Heart left ventricle (tissue), 16 donors: ENCODE results near the gene ACOT4. TPM values are rescaled to one million over a fixed set of nuclear protein-coding genes. Genes with fewer than 3 reads are reported as not detected.

Source experiments
- ATAC-seq, 4 donors: fragments of 200-7000 bp; cut with Tn5 transposase; one replicate each; pipeline ENCODE4 v1.9.1; 2020 to 2022; ENCODE audit warnings: moderate library complexity in 4 of 4, mild to moderate bottlenecking in 3 of 4, moderate number of reproducible peaks in 1 of 4
- DNase-seq, 5 donors: peaks; one replicate each; pipeline ENCODE4 v3.0.0-alpha.2; 2020
- H3K27ac ChIP-seq, 12 donors: fragments of 200-600 bp; sonication (generic) in 4 of 12; one replicate each; pipeline versions ENCODE4 v1.5.0 to v1.8.0; 2016 to 2022; ENCODE audit warnings: mild to moderate bottlenecking in 2 of 12
- H3K27me3 ChIP-seq, 9 donors: fragments of 200-600 bp; sonication (generic) in 2 of 9; one replicate each; pipeline versions ENCODE4 v1.5.1 to v1.8.0; 2016 to 2022; ENCODE audit warnings: mild to moderate bottlenecking in 3 of 9
- H3K36me3 ChIP-seq, 9 donors: fragments of 200-600 bp; sonication (generic) in 2 of 9; one replicate each; pipeline versions ENCODE4 v1.5.0 to v1.8.0; 2018 to 2022; ENCODE audit warnings: mild to moderate bottlenecking in 2 of 9
- H3K4me1 ChIP-seq, 12 donors: fragments of 200-600 bp; sonication (generic) in 4 of 12; one replicate each; pipeline versions ENCODE4 v1.5.0 to v1.8.0; 2016 to 2022; ENCODE audit warnings: mild to moderate bottlenecking in 3 of 12
- H3K4me3 ChIP-seq, 12 donors: fragments of 200-600 bp; sonication (generic) in 4 of 12; one replicate each; pipeline versions ENCODE4 v1.5.0 to v1.8.0; 2017 to 2022; ENCODE audit warnings: mild to moderate bottlenecking in 9 of 12, moderate library complexity in 4 of 12
- H3K9me3 ChIP-seq, 12 donors: fragments of 200-600 bp; sonication (generic) in 4 of 12; one replicate each; pipeline versions ENCODE4 v1.5.0 to v1.8.0; 2016 to 2022; ENCODE audit warnings: mild to moderate bottlenecking in 1 of 12
- POLR2A ChIP-seq, 2 donors: fragments of 450-650 bp; IDR thresholded peaks; one replicate each; pipeline ENCODE4 v1.6.1; 2017; ENCODE audit warnings: antibody characterized with exemption in 2 of 2, mild to moderate bottlenecking in 2 of 2, moderate library complexity in 2 of 2
- WGBS, 4 donors: extraction: QIAGEN DNeasy Blood & Tissue Kit in 2 of 4; methylation state at CpG; one replicate each; pipeline versions ENCODE4 v1.1.5 to v1.1.7; 2013 to 2018; 5-methylcytosine and 5-hydroxymethylcytosine counted together
- intact Hi-C, 10 donors: fragments of 100-400 bp; cut with DNase I; formaldehyde crosslinking; loops; one replicate each; pipeline versions ENCODE4 v1.11.1 to v1.14.2; 2022
- polyA plus RNA-seq, 2 donors: library from polyadenylated mRNA; stranded (reverse); fragments of 200-250 nt; gene quantifications; one replicate each; pipeline ENCODE4 v1.2.3, GENCODE V29; 2013
- total RNA-seq, 9 donors: library from RNA; depleted of rRNA in 2 of 9; stranded (reverse); fragments of >200 nt in 2 of 9; fragmentation: NEBNext Ultra II Directional in 3 of 9; extraction: Animal tissue kit (Norgen Biotek cat#: 25700) in 3 of 9; gene quantifications; one replicate each; pipeline versions ENCODE4 v1.1.0 to v1.2.4, GENCODE V29; 2016 to 2023
- TF ChIP-seq, protein P1 (sequence below), 12 donors: fragments of 200-600 bp; sonication (generic) in 4 of 12; IDR thresholded peaks; one replicate each; pipeline versions ENCODE4 v1.5.0 to v1.8.0; 2018 to 2022; ENCODE audit warnings: antibody characterized with exemption in 12 of 12, mild to moderate bottlenecking in 5 of 12
- donor health status: ischemic (EF 13 %, LVEDD 7.1; RV severe dilation, severe dysfunction).
- donor health status: healthy with polysubstance abuse.
- donor health status: DM: no; HTN: yes; CAD: no.
- donor health status: DM: no; HTN: no; CAD: no.
- donor health status: ischemic (EF 25% LVEDD 6.9; RV normal size, moderate dysfunction).
- donor health status: ischemic (EF 25% LVEDD 5.7; RV mildly dilated, moderate dysfunction).
- donor health status: healthy.
- donor health status: DM: yes; HTN: yes; CAD: no.
- donor health status: ischemic (EF 35%, LVEDD 5.7; RV mildly dilated, moderate dysfunction).
- donor health status: nonischemic (EF 11% LVEDD 7.7; RV severe dilation, severe dysfunction).
- donor health status: DM: yes; HTN: yes; CAD: no.
- donor health status: PGD.
- donor health status: ischemic (EF 29% LVEDD 5.4; RV normal size, mild dysfunction).
- donor health status: nonischemic (EF 23%, LVEDD 6.1; RV moderate dilation, normal function).

Gene ACOT4
- total and polyA plus RNA-seq, 11 donors, result 0.27 to 2.4 (median 0.79) TPM

DNA sequence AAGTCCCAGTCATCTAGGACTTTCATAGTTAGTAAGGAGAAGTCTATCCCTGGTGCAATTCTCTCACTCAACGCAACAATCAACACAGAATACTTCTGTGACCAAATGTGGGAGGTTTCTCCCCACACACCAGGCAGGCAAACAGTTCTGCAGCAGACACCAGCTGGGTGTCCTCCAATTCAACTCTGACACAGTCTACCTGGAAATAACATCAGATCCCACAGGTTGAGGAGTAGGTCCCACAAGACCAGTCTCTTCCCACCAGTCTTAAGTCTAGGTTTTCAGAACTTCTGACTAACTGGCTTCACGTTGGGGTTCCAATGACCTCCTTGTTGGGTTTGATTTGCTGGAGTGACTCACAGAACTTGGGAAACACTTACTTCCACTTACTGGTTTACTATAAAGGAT lies 35.5 kb downstream of the ACOT4 start:
- H3K36me3 ChIP-seq, result no peaks in the 10 kb centered on the region
- DNase-seq, result no peak
- 88 to 92% (median 89%) methylated on average over 2 of the region's 2 CpGs for WGBS, 4 donors
- no peaks in the 10 kb centered on the region for H3K27me3 ChIP-seq
- ATAC-seq, result no peak
- intact Hi-C loops, result loop anchor here in 1 of 10 donors (10.0 kb wide), 1 partner anchor 52 kb away; no protein-coding TSS in a partner anchor
- H3K4me1 ChIP-seq, result no peaks in the 10 kb centered on the region
- no peak for TF ChIP-seq POLR2A (IDR thresholded peaks at IDR 0.05)
- TF ChIP-seq, protein P1, sequence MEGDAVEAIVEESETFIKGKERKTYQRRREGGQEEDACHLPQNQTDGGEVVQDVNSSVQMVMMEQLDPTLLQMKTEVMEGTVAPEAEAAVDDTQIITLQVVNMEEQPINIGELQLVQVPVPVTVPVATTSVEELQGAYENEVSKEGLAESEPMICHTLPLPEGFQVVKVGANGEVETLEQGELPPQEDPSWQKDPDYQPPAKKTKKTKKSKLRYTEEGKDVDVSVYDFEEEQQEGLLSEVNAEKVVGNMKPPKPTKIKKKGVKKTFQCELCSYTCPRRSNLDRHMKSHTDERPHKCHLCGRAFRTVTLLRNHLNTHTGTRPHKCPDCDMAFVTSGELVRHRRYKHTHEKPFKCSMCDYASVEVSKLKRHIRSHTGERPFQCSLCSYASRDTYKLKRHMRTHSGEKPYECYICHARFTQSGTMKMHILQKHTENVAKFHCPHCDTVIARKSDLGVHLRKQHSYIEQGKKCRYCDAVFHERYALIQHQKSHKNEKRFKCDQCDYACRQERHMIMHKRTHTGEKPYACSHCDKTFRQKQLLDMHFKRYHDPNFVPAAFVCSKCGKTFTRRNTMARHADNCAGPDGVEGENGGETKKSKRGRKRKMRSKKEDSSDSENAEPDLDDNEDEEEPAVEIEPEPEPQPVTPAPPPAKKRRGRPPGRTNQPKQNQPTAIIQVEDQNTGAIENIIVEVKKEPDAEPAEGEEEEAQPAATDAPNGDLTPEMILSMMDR (IDR thresholded peaks at IDR 0.05), result no peak
- no peaks in the 10 kb centered on the region for H3K9me3 ChIP-seq
- no peak overlapping the region for H3K4me3 ChIP-seq
- no peak overlapping the region for H3K27ac ChIP-seq

- TF ChIP-seq, protein P1 (IDR thresholded peaks at IDR 0.05), result no peak
- TF ChIP-seq POLR2A (IDR thresholded peaks at IDR 0.05), result no peak
- 82 to 87% (median 84%) methylated on average over 10 of the region's 10 CpGs for WGBS, 4 donors
- intact Hi-C loops, result loop anchor here in 5 of 10 donors (5.0 kb wide), 2 partner anchors 123 to 138 kb away; partner anchors contain the start of gene RIOX1 (in 1 of the 5)
- ATAC-seq (no peak), DNase-seq (no peak)
- no peaks in the 10 kb centered on the region for H3K9me3 ChIP-seq
- H3K4me3 ChIP-seq, result no peak overlapping the region
- H3K36me3 ChIP-seq, result no peaks in the 10 kb centered on the region
- H3K27me3 ChIP-seq, result peaks cover 0 to 8% (median 0%) of the 10 kb centered on the region in 9 donors
- H3K4me1 ChIP-seq, result peaks cover 0 to 19% (median 5%) of the 10 kb centered on the region in 12 donors
- no peak overlapping the region for H3K27ac ChIP-seq
These were observed 38.5 kb downstream of the ACOT4 start for GRCh38 chr14:73630009-73630780.

- peaks cover 0 to 8% (median 0%) of the 10 kb centered on the region in 9 donors for H3K27me3 ChIP-seq
- H3K9me3 ChIP-seq, result no peaks in the 10 kb centered on the region
- DNase-seq (peak in 4 of 5 donors; percentile 47 to 74 (median 56)), ATAC-seq (peak; percentile 78 to 92 (median 90))
- TF ChIP-seq POLR2A (IDR thresholded peaks at IDR 0.05), result no peak
- TF ChIP-seq, protein P1 (IDR thresholded peaks at IDR 0.05), result peak; percentile 75 to 94 (median 88)
- WGBS, 4 donors, result 17 to 30% (median 20%) methylated on average over 28 to 44 of the region's 44 CpGs
- peak overlapping the region in 11 of 12 donors; percentile 18 to 81 (median 70) for H3K27ac ChIP-seq
- peak overlapping the region; percentile 43 to 71 (median 62) for H3K4me3 ChIP-seq
- intact Hi-C loops, result loop anchor here (1.0 to 5.0 kb wide), 4 partner anchors 125 to 141 kb away; partner anchors contain the start of gene RIOX1 (in 1 of the 10)
- H3K36me3 ChIP-seq, result no peaks in the 10 kb centered on the region
- H3K4me1 ChIP-seq, result peaks cover 0 to 19% (median 5%) of the 10 kb centered on the region in 12 donors
These were observed 41.7 kb downstream of the ACOT4 start for GRCh38 chr14:73633116-73634010.
